Measurements from ENCODE around the gene GALNT18. TPM values are rescaled to one million over a fixed set of nuclear protein-coding genes. Genes with fewer than 3 reads are reported as not detected.

The GALNT18 gene
- total RNA-seq, 4 donors from 2014 or later, result 3.5 to 31.4 (median 11.1) TPM

- TF ChIP-seq POLR2A (IDR thresholded peaks at IDR 0.05) (no peak), CTCF (IDR thresholded peaks at IDR 0.05) (peak; percentile 14 to 69 (median 62))
- Histone ChIP-seq H3K9me3 (no peaks in the 10 kb centered on the region), H3K27me3 (no peaks in the 10 kb centered on the region), H3K36me3 (no peaks in the 10 kb centered on the region), H3K4me3 (no peak overlapping the region), H3K4me1 (no peaks in the 10 kb centered on the region), H3K27ac (no peak overlapping the region)
- DNase-seq, result peak; percentile 22 to 77 (median 65)
Measured at GRCh38 chr11:11265994-11266606, 355.7 kb downstream of the GALNT18 start.

GRCh38 chr11:11265320-11265719 is 356.5 kb downstream of the GALNT18 start:
- Histone ChIP-seq H3K9me3 (no peaks in the 10 kb centered on the region), H3K36me3 (no peaks in the 10 kb centered on the region), H3K27ac (no peak overlapping the region), H3K4me3 (no peak overlapping the region), H3K27me3 (no peaks in the 10 kb centered on the region), H3K4me1 (no peaks in the 10 kb centered on the region)
- DNase-seq, result no peak
- TF ChIP-seq POLR2A (IDR thresholded peaks at IDR 0.05) (no peak), CTCF (IDR thresholded peaks at IDR 0.05) (no peak)

GRCh38 chr11:11263238-11264005 is 358.4 kb downstream of the GALNT18 start:
- DNase-seq, result no peak
- H3K36me3 ChIP-seq, result no peaks in the 10 kb centered on the region
- H3K4me1 ChIP-seq, result no peaks in the 10 kb centered on the region
- no peak overlapping the region for H3K4me3 ChIP-seq
- no peaks in the 10 kb centered on the region for H3K27me3 ChIP-seq
- H3K27ac ChIP-seq, result no peak overlapping the region
- no peaks in the 10 kb centered on the region for H3K9me3 ChIP-seq
- no peak for TF ChIP-seq POLR2A (IDR thresholded peaks at IDR 0.05)
- no peak for TF ChIP-seq CTCF (IDR thresholded peaks at IDR 0.05)

GRCh38 chr11:11262171-11262920 is 359.5 kb downstream of the GALNT18 start:
- H3K4me1 ChIP-seq, result no peaks in the 10 kb centered on the region
- no peaks in the 10 kb centered on the region for H3K27me3 ChIP-seq
- no peak for DNase-seq
- no peaks in the 10 kb centered on the region for H3K36me3 ChIP-seq
- no peaks in the 10 kb centered on the region for H3K9me3 ChIP-seq
- H3K27ac ChIP-seq, result no peak overlapping the region
- no peak overlapping the region for H3K4me3 ChIP-seq
- TF ChIP-seq CTCF (IDR thresholded peaks at IDR 0.05) (no peak), POLR2A (IDR thresholded peaks at IDR 0.05) (no peak)

- H3K9me3 ChIP-seq, result no peaks in the 10 kb centered on the region
- H3K27me3 ChIP-seq, result no peaks in the 10 kb centered on the region
- no peak for TF ChIP-seq CTCF (IDR thresholded peaks at IDR 0.05)
- no peaks in the 10 kb centered on the region for H3K4me1 ChIP-seq
- H3K36me3 ChIP-seq, result no peaks in the 10 kb centered on the region
- H3K4me3 ChIP-seq, result no peak overlapping the region
- no peak overlapping the region for H3K27ac ChIP-seq
- DNase-seq, result peak in 2 of 3 donors; percentile 31 to 57
Measured at GRCh38 chr11:11261629-11262028, 360.2 kb downstream of the GALNT18 start.
